Measurements from ENCODE around the gene AGPAT3. TPM values are rescaled to one million over a fixed set of nuclear protein-coding genes. Genes with fewer than 3 reads are reported as not detected.

AGPAT3 gene
- total and polyA plus RNA-seq, 10 of the 15 experiments (the other 5 are each of a cell fraction or from before 2014, with no cell fraction given), result 1.2 to 110 (median 30.8) TPM

- TF ChIP-seq IRF5 (IDR thresholded peaks at IDR 0.05; ENCODE audit: borderline replicate concordance) (peak; percentile 87; the same call in 1 of the 2 replicates), YY1 (IDR thresholded peaks at IDR 0.05; ENCODE audit: low read depth, low read length) (no peak), RAD21 (IDR thresholded peaks at IDR 0.05; ENCODE audit: insufficient read depth, low read depth, low read length) (no peak), NR2C1 (IDR thresholded peaks at IDR 0.05) (no peak), SMARCA5 (IDR thresholded peaks at IDR 0.05) (no peak), ESRRA (IDR thresholded peaks at IDR 0.05; ENCODE audit: low read length) (no peak), POLR2AphosphoS2 (IDR thresholded peaks at IDR 0.05; ENCODE audit: low read depth, low read length) (no peak), SMAD1 (IDR thresholded peaks at IDR 0.05; ENCODE audit: low read depth, partially characterized antibody) (peak; percentile 64), TCF7 (IDR thresholded peaks at IDR 0.05; ENCODE audit: borderline replicate concordance) (no peak), CHD1 (IDR thresholded peaks at IDR 0.05; ENCODE audit: low read depth, low read length) (no peak), WRNIP1 (IDR thresholded peaks at IDR 0.05; ENCODE audit: borderline replicate concordance, low read depth, low read length) (no peak), PAX5 (IDR thresholded peaks at IDR 0.05; ENCODE audit: borderline replicate concordance, low read depth, low read length) (no peak; the same call in 1 of the 2 replicates), MTA2 (IDR thresholded peaks at IDR 0.05; ENCODE audit: low read depth) (peak; percentile 96), BCL11A (IDR thresholded peaks at IDR 0.05; ENCODE audit: low read depth, low read length) (peak; percentile 78; the same call in 1 of the 2 replicates), BCL3 (IDR thresholded peaks at IDR 0.05; ENCODE audit: borderline replicate concordance, insufficient read depth, low read depth, low read length, poor library complexity, severe bottlenecking) (no peak), FOXM1 (IDR thresholded peaks at IDR 0.05; ENCODE audit: low read depth, low read length) (no peak), CREM (IDR thresholded peaks at IDR 0.05; ENCODE audit: low read depth) (no peak), NR2C2 (IDR thresholded peaks at IDR 0.05; ENCODE audit: borderline replicate concordance, control insufficient read depth, insufficient read length, low read depth) (no peak), EZH2 (IDR thresholded peaks at IDR 0.05; ENCODE audit: borderline replicate concordance, control insufficient read depth, low read depth, low read length) (no peak), ASH2L (IDR thresholded peaks at IDR 0.05; ENCODE audit: borderline replicate concordance, low read depth) (no peak), RELA (IDR thresholded peaks at IDR 0.05; ENCODE audit: borderline replicate concordance, partially characterized antibody) (no peak), RUNX3 (IDR thresholded peaks at IDR 0.05; ENCODE audit: low read length) (no peak), IKZF2 (IDR thresholded peaks at IDR 0.05) (peak in 1 of 2 experiments; percentile 50; a peak in 1 of 4 replicates), ZBED1 (IDR thresholded peaks at IDR 0.05; ENCODE audit: borderline replicate concordance) (no peak), SPI1 (IDR thresholded peaks at IDR 0.05; ENCODE audit: borderline replicate concordance, insufficient read depth, low read depth, low read length) (no peak), FOS (IDR thresholded peaks at IDR 0.05; ENCODE audit: borderline replicate concordance, extremely low read depth, insufficient read length) (no peak), SP1 (IDR thresholded peaks at IDR 0.05; ENCODE audit: low read depth, low read length) (no peak), SUZ12 (IDR thresholded peaks at IDR 0.05; ENCODE audit: unreplicated experiment) (no peak), KLF5 (IDR thresholded peaks at IDR 0.05; ENCODE audit: partially characterized antibody) (no peak), EGR1 (IDR thresholded peaks at IDR 0.05; ENCODE audit: borderline replicate concordance in 1 of 2, low read depth in 2 of 2, low read length in 2 of 2) (no peak), DPF2 (IDR thresholded peaks at IDR 0.05) (no peak), NFXL1 (IDR thresholded peaks at IDR 0.05; ENCODE audit: borderline replicate concordance) (no peak)
Measured at GRCh38 chr21:43921571-43921978, 56.6 kb downstream of the AGPAT3 start (continued).
